Measurements from ENCODE around the gene KCNRG.
"Not testable (repeated sequence)": the region's sequence is repeated elsewhere in the genome, so short reads cannot be mapped to it uniquely, and the experiment has no call there.

Gene KCNRG, protein sequence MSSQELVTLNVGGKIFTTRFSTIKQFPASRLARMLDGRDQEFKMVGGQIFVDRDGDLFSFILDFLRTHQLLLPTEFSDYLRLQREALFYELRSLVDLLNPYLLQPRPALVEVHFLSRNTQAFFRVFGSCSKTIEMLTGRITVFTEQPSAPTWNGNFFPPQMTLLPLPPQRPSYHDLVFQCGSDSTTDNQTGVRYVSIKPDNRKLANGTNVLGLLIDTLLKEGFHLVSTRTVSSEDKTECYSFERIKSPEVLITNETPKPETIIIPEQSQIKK

DNA sequence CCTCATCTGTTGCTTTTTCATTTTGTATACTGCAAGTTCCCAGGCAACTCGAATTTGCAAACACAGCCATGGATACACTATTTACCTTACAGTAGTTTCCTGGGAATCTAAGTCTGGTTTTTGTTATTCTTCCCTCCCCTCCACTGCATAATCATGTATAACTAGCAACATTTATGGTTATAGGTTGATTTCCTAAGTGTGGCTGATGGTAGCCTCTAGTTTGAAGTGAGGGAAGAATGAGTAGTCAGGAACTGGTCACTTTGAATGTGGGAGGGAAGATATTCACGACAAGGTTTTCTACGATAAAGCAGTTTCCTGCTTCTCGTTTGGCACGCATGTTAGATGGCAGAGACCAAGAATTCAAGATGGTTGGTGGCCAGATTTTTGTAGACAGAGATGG lies at the start of gene KCNRG:
TSS of gene KCNRG (plus strand) at position 187 of the 400 bp plus-strand sequence. CDS start at position 237, 50 bp downstream.
- no peak for DNase-seq (ENCODE audit: low read depth in 2 of 2)

DNA sequence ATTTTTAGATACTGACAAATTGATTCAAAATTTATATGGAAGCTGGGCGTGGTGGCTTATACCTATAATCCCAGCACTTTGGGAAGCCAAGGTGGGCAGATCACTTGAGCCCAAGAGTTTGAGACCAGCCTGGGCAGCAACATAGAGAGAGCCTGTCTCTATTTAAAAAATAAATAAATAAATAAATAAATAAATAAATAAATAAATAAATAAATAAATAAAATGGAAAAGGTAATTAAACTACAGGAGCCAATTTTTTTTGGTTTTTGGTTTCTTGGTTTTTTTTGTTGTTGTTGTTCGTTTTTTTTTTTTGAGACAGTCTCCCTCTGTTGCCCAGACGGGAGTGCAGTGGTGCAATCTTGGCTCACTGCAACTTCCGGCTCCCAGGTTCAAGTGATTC lies 47.8 kb upstream of the KCNRG start:
- DNase-seq (ENCODE audit: low read depth in 2 of 2): no peak

DNA sequence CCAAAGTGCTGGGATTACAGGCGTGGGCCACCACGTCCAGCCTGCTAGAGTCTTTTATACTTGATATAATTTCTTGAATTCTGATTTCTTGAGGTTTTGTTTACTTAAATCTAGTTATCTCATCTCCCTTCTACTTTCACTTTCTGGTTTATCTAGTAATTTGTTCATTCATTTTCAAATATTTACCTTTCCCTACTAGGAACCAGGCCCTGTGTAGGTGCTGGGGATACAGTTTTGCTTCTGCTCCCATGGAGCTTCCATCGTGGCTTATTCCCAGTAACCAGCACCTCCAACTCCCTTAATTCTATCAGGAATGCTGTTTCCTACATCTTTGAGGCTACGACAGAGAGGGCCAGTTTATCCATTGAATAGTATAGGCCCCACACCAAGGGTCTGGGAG lies 42.5 kb upstream of the KCNRG start:
- DNase-seq (ENCODE audit: low read depth in 2 of 2): no peak

DNA sequence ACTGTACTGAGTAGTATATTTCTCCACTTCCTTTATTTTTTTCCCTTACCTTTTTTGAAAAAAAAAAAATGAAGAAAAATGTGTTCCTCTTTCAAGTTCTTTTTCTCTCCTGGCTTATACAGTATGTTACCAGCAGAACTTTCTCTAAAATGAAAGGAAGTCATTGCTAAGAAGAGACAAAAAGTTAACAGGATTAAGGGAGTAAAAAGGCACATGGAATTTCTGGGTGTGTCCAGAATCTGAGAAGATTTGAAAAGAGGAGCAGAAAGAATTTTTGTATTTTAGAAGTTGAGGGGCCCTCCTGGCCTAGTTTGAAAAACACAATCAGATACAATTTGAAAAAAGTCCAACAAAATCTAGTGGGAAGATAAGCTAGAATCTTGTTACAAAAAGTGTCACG lies 39.4 kb upstream of the KCNRG start:
- DNase-seq (ENCODE audit: low read depth in 2 of 2): no peak

DNA sequence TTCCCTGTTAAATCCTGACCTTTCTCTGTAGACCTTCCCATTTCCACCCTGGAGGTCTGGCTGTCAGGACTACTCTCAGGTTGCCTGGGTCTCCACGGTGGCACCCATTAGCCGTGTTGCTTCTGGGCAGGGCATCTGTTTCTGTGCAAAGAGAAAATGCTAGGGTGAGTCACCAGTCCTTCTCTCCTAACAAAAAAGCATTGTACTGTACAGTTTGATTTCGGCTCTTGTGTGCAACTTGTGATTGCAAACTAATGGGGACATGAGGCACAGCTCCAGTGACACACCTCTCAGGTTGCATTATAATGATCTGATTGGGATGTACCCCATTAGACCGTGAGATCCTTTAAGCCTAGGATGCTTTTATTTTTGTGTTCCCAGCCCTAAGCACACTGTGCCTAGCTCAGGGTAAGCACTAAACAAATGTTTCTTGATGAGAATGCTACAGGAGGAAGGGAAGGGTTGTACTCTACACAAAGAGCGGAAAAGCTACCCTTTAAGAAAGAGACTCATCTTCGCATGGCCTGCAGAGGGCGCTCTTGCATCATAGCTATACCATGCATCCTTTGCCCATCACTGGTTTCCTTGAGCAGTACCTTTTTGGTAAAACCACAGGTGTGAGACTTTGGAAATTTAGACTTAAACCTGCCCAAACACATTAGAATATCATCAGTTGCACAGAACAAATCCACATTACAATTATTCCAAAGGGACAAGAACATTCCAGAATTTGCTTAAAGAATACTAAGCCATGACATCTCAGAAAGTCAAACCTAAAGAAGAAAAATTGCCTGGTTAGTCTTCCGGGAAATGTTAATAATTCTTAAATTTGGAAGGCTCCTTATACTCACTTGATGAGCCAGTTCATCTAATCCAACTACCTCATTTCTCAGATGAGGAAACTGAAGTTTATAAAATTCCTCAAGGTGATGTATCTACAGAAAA lies 38.7 kb upstream of the KCNRG start:
- DNase-seq (ENCODE audit: low read depth in 2 of 2): peak; percentile 49 to 53

DNA sequence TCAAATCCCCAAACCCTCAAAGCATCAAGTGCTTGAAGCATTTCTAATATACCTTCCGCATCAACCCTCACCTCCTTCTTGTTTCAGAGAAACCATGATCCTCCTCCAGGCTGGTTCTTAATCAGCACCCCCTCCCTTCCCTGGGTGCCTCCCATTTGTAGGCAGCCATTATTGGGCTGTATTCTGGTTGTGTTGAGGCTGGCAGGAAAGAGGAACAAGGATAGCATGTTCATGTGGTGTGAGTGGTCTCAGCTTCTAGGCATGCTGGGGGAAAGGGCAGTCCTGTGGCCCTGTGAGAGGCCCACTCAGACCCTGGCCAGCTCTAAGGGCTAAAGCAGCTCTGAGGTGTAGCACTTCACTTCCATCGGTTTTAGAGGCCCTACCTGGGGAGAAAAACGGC lies 37.3 kb upstream of the KCNRG start:
- DNase-seq (ENCODE audit: low read depth in 2 of 2): no peak

DNA sequence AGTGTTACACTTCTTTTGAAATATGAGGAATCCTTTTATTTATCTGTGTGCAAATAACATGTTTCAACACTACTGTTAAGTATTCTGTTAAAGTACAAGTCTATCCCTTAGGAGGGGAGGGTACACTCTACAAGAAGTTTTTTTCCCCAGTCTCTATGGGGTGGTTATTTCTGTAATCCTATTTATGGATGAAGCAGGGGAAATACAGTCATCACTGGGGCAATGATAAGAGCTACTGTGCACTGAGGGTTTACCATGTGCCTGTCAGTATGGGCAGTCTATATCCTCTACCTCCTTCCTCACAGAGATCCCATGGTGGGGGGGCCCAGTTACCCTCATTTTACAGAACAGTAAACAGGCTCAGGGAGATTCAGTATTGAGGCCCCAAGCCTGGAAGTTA lies 35.0 kb upstream of the KCNRG start:
- no peak for DNase-seq (ENCODE audit: low read depth in 2 of 2)

DNA sequence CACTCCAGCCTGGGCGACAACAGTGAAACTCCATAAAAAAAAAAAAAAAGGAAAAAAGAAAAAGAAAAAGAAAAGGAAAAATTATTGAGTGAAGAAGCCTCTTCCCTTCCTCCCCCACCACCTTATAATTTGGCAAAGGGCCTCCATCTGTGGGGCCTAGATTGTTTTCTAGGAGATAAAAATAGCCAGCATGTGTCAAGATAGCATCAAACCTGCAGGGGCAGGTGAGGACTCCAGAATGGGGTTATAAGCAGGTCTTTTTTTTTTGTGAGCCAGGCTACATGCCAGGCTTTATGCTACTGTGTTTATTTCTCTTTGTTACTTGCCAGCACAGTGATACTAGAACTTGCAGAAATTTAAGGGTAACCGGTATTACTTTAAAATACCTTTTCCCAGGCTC lies 30.1 kb upstream of the KCNRG start:
- DNase-seq (ENCODE audit: low read depth in 2 of 2): no peak

DNA sequence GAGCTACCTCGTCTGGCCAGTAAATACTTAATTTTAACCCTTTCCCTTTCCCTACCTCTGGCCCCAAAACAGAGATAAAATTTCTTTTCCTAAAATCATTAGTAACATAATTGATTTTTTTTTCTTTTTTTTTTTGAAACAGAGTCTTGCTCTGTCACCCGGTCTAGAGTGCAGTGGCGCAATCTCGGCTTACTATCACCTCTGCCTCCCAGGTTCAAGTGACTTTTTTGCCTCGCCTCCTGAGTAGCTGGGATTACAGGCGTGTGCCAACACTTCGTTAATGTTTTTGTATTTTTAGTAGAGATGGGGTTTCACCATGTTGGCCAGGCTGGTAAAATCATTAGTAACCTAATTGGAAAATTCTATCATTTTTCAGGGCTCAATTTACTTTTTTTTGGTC lies 28.8 kb upstream of the KCNRG start:
- DNase-seq (ENCODE audit: low read depth in 2 of 2): no peak

DNA sequence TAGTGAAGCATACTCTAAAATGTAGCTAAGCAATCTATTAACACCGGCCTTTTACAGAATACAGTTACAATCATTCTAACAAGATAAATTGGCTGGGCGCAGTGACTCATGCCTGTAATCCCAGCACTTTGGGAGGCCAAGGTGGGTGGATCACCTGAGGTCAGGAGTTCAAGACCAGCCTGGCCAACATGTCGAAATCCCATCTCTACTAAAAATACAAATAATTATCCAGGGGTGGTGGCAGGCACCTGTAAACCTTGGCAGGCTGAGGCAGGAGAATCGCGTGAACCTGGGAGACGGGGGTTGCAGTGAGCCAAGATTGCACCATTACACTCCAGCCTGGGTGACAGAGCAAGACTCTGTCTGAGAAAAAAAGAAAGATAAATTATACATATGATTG lies 24.6 kb upstream of the KCNRG start:
- not testable (repeated sequence) for DNase-seq (ENCODE audit: low read depth in 2 of 2)

DNA sequence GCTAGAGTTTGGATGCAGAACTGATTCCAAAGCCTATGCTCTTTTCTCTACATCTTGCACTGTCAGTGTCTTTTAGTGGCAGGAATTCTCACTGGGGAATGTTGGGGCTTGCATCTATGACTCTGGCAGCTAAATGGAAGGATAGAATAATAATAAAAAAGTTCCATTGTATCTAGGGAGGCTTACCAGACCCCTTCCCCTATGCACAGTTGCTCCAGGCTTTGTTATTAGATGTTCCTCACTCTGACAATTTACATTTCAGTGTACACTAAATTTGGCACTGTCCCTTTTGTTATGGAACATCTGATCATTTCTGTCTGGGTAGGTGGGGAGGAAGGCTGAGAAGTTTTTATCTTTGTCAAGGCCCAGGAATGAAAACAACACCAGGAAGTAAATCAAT lies 22.1 kb upstream of the KCNRG start:
- no peak for DNase-seq (ENCODE audit: low read depth in 2 of 2)

DNA sequence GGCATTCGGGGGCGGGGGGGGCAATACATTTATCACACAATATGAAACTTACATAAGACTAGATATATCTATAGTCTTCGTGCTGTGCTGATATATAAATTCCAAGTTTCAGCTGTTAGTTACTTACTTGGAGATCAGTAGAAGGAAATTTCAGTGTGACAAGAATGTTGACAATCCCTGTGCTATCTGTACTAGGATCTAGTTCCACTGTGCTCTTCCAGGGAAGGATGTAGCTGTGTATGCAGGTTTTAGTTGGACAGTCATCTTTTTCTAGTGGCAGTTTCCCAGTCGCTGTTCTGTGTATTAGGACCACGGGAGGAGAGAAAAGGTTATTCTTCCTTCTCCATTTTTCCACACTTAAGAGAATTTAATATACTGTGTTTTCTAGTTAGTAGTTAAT lies 21.6 kb upstream of the KCNRG start:
- DNase-seq (ENCODE audit: low read depth in 2 of 2): no peak

DNA sequence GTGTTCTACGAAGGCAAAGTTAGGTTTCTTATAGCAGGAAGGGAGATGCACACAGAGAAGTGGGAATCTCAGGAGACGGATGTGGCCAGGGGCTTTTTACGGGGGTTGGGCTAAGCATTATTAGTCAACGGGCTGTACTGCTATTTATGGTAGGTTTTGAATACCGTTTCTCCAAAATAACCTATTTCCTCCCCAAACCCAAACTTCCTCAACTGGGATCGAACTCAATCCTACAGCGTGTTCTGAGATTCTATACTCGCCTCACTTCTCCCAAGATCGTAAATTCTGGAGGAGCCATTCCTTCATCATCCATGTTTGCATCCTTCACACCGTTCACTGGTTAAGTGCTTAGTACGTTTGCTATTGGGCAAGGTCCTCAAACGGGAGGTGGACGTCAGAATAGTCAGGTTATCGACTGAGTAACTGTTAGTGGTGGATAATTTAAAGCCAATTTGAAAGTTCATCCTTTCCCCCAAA lies 19.6 kb upstream of the KCNRG start:
- no peak for DNase-seq (ENCODE audit: low read depth in 2 of 2)

DNA sequence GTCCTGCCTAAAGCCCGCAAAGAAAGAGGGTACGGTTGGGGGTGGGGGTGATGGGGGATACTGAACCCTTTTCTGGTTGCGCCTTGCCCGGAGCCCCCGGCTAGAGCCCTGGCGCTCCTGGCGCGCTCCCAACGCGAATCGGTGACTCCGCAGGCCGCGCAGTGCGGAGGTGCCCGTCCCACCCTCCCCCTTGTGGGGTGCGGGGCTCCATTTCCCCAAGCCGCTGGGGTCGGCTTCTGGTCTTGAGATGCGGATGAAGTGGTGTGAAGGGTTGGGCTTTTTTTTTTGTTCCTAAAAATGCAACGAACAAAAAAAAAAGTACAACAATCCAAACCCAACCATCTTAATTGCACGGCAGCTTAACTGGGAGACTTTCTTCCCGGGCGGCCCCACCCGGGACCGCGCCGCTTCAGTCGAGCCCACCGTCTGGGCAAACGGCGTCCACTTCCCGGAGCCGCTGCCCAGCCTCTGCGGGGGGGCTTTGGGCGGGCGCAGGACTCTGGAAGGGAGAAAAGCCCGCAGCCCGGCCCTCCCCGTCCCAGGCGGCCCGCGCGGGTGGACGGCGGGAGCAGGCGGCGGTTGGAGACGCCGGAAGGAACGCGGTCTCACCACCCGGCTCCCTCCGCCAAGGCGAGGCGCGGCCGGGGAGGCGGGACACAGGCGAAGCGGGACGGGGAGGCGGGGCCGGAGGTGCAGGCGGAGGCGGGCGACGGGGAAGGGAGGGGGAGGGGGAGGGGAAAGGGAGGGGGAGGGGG lies 18.9 kb upstream of the KCNRG start:
- DNase-seq (ENCODE audit: low read depth in 2 of 2): peak; percentile 78 to 81

DNA sequence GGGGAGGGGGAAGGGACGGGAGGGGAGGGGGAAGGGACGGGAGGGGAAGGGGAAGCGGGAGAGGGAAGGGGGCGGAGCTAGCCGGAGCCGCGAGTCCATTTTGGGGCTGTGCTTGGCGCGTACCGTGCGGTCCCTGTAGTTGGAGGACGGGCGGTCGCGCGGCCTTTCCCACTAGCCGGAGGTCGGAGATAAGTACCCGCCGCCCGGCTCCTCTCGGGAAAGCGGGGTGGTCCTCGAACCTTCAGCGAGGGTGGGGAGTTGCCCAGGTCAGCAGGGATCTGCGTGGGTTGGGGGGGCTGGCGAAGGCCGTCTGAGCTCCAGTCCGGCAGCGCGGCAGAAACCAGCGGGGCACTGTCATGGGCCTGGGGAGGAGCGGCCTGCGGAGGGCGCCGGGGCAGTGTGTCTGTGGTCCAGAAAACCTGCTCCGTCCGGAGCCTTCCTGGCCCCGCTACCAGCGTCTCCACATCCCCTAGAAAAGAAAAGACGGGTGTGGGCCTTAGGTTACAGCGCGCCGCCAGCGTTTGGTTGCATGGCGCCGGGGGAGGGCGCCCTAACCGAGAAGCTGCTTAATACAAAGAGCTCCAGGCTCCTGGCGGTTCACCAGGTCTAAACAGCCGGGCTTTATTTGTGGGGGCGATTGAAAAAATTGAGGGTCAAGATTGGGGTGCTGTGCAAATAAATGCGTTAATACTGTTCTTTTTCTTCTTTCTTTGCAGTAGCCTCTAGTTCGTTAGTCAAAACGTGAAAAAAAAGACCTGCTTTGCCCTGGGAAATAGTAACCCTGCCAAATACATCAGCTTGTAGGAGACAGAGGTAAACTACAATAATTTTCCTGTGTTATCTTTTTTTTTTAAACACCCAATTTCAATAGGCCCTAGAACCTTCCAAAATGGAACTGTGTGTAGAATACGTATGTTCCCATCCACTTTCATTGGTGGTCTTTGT lies 18.0 kb upstream of the KCNRG start, which contains the start of gene TRIM13:
TSS of gene TRIM13 (plus strand) at position 92 of the 945 bp plus-strand sequence. CDS start 14,899 bp downstream, outside the sequence.
- peak; percentile 67 to 68 for DNase-seq (ENCODE audit: low read depth in 2 of 2)

DNA sequence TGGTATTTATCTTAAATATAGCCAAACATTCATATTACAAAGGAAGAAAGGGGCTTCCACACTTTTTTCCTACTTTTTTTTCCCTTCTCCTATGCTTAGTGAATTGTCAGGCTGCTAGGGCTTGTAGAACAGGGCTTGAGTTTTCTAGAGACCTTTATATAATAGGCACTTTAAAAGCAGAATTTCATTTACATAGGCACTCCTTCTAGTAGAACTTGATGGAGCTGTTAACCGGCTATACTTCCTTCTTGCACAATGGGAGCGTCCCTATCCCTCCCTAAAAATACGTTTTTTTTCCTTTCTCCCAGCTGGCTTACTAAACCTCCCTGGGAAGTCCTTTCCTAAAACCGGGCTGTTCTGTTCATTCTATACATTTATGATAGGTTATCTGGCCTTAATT lies 17.3 kb upstream of the KCNRG start:
- no peak for DNase-seq (ENCODE audit: low read depth in 2 of 2)

DNA sequence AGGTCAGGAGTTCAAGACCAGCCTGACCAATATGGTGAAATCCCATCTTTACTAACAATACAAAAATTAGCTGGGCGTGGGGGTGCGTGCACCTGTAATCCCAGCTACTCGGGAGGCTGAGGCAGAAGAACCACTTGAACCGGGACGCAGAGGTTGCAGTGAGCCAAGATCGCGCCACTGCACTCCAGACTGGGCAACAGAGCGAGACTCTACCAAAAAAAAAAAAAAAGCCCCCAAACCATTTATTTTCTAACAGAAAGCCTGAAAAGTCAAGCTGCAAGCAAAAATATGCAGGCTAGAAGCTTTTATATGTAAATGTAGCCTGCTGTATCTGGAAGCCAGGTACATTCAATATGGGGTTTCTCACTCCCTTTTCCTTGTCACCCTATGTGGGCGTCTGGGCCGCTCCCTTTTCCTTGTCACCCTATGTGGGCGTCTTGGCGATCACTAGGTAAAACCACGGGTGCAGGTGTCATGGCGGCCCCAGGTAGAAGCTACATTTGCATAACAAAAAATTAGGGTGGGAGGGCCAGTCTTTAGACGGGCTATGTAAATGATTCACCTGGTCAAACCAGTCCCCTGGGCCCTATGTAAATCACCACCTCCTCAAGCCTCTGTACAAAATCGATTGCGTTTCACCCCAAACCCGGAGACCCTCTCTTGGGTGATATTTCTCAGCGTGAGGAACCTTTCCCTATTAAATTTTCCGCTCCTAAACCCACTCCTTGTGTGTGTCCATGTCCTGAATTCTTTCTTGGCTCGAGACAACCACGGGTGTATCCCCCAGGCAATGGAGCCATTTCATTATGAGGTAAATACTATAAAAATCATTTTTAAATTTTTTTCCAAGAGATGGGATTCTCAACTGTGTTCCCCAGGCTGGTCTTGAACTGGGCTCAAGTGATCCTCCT lies 16.3 kb upstream of the KCNRG start:
- DNase-seq (ENCODE audit: low read depth in 2 of 2): no peak

DNA sequence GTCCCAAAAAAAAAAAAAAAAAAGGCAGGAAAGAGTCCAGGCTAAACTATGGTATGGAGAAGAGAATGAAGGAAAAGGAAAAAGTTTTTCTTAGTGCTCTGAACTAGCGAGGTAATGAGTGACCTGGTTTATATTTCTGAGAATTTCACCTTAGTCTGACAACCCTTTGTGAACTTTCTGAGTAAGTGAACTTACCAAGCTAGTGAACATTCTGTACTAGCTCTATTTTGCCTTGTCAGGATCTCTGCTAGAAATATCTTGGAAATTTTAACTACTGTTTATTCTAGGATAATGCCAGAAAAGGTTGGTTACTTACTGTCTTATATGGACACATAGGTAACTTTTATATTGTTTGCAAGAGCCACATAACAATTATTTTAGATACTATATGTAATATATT lies 14.0 kb upstream of the KCNRG start:
- no peak for DNase-seq (ENCODE audit: low read depth in 2 of 2)

DNA sequence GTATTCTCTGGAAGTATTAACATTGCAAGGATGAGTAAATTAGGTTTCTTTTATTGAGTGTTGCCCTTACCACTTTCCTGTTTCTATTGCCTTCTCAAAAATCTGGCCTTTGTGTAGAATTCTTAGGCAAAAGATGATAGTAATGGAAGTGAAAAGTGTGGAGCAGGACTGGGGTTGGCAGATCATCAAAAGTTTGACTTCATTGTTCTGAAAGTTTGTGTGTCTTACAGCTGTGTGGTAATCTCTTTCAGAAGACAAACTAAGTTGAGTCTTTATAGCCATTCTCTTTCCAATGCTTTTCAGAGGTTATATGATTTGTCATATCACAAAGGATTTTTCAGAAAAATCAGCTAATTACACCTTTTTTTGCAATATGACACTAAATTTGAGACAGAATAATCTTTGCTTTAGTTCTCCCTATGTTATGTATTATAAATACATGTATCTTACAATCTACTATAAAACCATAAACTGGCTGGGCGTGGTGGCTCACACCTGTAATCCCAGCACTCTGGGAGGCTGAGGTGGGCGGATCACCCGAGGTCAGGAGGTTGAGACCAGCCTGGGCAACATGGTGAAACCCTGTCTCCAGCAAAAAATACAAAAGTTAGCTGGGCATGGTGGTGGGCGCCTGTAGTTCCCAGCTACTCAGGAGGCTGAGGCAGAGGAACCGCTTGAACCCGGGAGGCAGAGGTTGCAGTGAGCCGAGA lies 8.7 kb upstream of the KCNRG start:
- no peak for DNase-seq (ENCODE audit: low read depth in 2 of 2)

All from stimulated activated CD8-positive, alpha-beta memory T cell treated with anti-CD3 and anti-CD28 coated beads, Interleukin-2, amount 100 ng/mL, for 48 hours (primary cell).